ENCODE results near the gene NXPH3.
A peak's percentile ranks its signal among the peaks of the same experiment; 100 is the strongest.

The NXPH3 gene

GRCh38 chr17:49572806-49573420, 2.8 kb upstream of the NXPH3 start:
- no peak overlapping the region for H3K4me3 ChIP-seq (ENCODE audit: low read depth, low read length)
- TF ChIP-seq CTCF (IDR thresholded peaks at IDR 0.05; ENCODE audit: low read depth, low read length, missing control alignments) = no peak
- no peak for DNase-seq (ENCODE audit: low read depth)

DNA sequence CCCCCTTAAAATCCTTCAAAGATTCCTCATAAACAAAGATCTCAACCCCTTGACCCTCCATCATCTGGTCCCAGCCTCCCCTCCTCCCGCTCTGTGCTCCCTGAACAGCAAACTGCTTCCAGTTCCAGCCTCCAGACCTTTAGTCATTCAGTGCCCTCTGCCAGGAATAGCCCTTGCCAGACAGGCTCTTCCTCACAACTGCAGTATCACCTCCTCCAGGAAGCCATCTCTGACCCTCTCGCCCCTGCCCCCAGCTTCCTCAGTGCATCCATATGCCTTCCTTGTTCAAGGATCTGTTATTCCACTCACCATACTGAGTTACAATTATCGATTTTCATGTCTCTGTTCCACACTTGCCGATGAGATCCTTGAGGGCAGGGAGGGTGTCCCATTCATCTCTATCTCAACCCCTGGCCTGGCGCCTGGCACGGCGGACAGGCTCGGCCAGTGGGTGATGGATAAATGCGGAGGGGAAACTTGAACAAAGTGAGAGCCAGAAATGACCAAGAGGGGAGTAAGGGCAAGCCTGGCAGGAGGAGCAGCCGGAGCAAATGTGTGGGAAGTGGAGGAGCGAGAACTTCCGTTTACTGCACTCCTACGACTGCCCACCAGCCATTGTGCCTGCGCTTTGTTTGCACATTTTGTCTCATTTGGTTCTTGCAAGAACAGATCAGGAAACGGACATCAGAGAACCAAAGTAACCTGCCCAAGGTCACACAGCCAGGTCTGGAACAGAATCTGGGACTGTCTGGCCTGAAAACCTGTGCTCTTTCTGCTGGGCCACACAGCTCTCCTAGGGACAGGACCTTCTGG, 2.0 kb upstream of the NXPH3 start:
- no peak overlapping the region for H3K4me3 ChIP-seq (ENCODE audit: low read depth, low read length)
- no peak for TF ChIP-seq CTCF (IDR thresholded peaks at IDR 0.05; ENCODE audit: low read depth, low read length, missing control alignments)
- no peak for DNase-seq (ENCODE audit: low read depth)

DNA sequence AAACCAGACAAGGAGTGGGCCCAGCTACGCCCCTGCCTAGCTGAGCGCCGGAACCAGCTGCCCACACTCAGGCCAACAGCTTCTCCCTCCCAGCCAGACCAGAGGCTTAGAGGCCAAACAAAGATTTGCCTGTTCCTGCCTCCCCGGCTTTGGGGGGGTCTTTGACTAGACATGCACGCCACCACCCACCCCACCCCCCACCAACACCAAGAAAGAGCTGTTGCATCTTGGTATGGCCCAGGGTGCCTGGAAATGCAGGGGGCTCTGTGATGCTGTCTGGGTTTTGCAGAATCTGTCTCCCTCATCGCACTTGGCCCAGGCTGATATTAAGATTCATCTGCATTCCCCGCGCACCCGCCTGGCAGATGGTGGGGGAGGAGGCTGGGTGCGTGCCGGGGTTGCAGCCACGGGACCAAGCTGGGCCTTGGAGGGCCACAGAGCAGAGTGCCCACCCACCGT, 1.3 kb upstream of the NXPH3 start:
- TF ChIP-seq CTCF (IDR thresholded peaks at IDR 0.05; ENCODE audit: low read depth, low read length, missing control alignments) = no peak
- no peak overlapping the region for H3K4me3 ChIP-seq (ENCODE audit: low read depth, low read length)
- DNase-seq (ENCODE audit: low read depth) = no peak

- TF ChIP-seq CTCF (IDR thresholded peaks at IDR 0.05; ENCODE audit: low read depth, low read length, missing control alignments) = no peak
- H3K4me3 ChIP-seq (ENCODE audit: low read depth, low read length) = peak overlapping the region; percentile 13; the same call in 1 of the 2 replicates
- DNase-seq (ENCODE audit: low read depth) = no peak
Observed at GRCh38 chr17:49574945-49575678, 559 bp upstream of the NXPH3 start.

- no peak for DNase-seq (ENCODE audit: low read depth)
- H3K4me3 ChIP-seq (ENCODE audit: low read depth, low read length) = peak overlapping the region; percentile 40
- no peak for TF ChIP-seq CTCF (IDR thresholded peaks at IDR 0.05; ENCODE audit: low read depth, low read length, missing control alignments)
Observed at GRCh38 chr17:49576088-49576916, 631 bp downstream of the NXPH3 start.

- H3K4me3 ChIP-seq (ENCODE audit: low read depth, low read length) = peak overlapping the region; percentile 40
- no peak for DNase-seq (ENCODE audit: low read depth)
- TF ChIP-seq CTCF (IDR thresholded peaks at IDR 0.05; ENCODE audit: low read depth, low read length, missing control alignments) = no peak
Observed at GRCh38 chr17:49576917-49577649, 1.4 kb downstream of the NXPH3 start.

All from GM12864 (cell line).